Stimulated activated naive CD4-positive, alpha-beta T cell treated with Interleukin-2 at 50 U/mL for 16 hours (primary cell): ENCODE data around the gene VPREB3.
A peak's percentile ranks its signal among the peaks of the same experiment; 100 is the strongest.

Experiments
- DNase-seq: peaks from one replicate; lab custom pipeline; 2025; lab: John Stamatoyannopoulos, UW

The VPREB3 gene

DNA sequence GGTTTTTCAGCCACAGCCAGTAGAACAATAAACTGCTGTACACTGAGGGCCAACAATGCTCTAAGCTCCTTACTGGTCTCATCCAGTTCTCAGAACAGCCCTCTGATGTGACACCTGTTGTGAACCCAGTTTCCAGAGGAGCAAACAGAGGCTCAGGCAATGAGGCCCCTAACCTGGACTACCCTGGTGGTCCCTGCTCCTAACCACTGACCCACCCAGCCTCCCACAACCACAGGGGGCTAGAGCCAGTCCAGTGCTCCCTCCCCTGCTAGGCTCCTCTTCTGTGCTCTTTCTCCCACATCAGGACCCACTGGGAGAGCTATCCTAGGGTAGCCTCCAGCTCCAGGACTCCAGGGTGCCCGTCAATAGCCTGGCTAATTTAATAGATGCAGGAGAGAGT, 28.5 kb upstream of the VPREB3 start:
- no peak for DNase-seq

DNA sequence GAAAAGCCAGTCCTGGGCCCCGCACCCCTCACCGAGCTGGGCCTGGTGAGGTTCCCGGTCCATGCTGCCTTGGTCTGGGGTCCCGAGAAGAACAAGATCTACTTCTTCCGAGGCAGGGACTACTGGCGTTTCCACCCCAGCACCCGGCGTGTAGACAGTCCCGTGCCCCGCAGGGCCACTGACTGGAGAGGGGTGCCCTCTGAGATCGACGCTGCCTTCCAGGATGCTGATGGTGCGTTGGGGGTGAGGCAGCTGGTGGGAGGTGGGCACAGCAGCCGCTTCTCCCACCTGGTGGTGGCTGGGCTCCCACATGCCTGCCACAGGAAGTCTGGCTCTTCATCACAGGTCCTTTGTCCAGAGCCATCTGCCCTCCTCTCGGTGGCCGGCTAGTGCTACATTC, 28.0 kb upstream of the VPREB3 start:
- no peak for DNase-seq

GRCh38 chr22:23781511-23782183, 27.4 kb upstream of the VPREB3 start:
- no peak for DNase-seq

DNA sequence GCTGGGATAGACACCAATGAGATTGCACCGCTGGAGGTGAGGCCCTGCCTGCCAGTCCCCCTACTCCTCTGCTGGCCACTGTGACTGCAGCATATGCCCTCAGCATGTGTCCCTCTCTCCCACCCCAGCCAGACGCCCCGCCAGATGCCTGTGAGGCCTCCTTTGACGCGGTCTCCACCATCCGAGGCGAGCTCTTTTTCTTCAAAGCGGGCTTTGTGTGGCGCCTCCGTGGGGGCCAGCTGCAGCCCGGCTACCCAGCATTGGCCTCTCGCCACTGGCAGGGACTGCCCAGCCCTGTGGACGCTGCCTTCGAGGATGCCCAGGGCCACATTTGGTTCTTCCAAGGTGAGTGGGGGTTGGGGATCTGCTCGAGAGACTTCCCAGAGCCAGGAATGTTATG, 26.8 kb upstream of the VPREB3 start:
- DNase-seq, result no peak

DNA sequence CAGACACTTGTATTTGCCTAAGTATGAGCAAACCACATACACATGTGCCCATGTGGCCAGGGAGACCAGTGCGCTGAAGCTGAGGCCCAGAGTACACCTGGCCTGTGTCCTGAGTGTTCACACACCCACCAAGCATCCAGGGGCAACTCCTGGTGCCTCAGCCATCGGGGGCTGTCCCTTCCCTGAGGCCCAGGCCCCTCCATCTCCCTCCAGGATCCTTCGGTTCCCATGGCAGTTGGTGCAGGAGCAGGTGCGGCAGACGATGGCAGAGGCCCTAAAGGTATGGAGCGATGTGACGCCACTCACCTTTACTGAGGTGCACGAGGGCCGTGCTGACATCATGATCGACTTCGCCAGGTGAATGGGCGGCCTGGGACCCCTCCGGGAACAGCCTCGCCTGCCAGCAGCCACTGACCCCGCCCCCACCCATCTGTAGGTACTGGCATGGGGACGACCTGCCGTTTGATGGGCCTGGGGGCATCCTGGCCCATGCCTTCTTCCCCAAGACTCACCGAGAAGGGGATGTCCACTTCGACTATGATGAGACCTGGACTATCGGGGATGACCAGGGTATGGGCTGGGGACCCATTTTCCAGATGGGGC, 26.0 kb upstream of the VPREB3 start:
- DNase-seq, result no peak

DNA sequence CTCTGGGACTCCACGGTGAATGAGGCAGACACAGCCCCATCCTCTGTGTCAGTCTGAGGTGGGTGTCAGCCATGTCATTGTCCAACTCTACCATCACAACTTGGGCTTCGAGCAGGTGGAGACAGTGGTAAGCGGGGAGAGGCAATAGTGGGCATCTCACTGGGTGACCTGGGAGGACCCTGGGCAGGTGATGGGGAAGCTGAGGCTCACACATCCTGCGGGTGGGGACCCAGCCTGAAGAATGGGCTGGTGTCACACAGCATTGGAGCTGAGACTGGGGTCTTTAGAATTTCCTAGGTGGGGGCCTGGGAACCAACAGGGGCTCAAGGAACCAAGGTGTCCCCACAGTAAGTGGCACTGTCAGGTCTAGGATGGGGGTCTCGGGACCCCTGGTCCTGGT, 25.5 kb upstream of the VPREB3 start:
- DNase-seq, result no peak

DNA sequence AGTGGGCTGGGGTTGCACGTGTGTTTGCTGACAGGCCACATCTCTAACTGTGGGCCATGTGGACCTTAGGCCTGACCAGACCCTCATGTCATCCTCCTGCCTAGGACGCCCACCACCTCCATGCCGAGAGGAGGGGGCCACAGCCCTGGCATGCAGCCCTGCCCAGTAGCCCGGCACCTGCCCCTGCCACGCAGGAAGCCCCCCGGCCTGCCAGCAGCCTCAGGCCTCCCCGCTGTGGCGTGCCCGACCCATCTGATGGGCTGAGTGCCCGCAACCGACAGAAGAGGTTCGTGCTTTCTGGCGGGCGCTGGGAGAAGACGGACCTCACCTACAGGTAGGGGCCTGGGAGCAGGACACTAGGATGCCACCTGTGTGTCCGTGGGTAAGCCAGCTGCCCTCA, 24.9 kb upstream of the VPREB3 start:
- DNase-seq, result no peak

GRCh38 chr22:23778577-23778900, 24.3 kb upstream of the VPREB3 start:
- DNase-seq, result no peak

DNA sequence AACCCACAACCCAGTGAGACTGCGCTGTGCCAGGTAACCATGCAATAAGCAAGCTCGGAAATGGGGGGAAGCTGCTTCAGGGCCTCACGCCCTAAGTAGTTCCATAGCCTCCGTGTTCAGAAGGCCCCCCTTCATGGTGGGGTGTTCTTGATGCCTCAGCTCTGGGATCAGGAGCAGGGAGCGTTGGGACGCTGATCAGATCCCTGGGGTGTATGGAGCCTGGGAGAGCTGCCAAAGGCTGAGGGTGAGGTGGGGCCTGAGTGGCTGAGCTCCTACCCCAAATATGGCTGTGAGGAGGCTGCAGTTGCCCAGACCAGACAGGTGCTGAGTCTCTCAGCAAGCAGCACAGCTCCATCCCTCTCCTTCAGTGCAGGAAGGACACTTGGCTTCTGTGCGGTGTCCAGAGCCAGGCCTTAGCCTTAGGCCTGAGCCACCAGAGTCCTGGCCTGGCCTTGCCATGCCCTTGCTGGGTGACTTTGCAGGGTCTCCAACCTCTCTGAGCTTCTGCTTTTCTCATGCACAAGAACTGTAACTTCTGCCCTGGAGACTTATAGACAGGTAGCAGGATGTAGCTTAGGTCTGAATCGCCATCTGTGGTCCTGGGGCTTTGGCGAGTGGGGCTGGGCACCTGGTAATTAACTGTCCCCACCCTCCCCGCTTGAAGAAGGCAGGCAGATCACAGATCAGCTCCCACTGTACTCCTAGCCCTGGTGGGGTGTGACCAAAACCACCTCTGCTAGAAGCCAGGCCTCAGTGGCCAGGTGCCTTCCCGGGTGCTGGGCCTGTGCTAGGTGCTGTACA, 23.8 kb upstream of the VPREB3 start:
- DNase-seq, result no peak

- DNase-seq, result no peak
These were observed 21.7 kb upstream of the VPREB3 start for GRCh38 chr22:23775779-23776375.

DNA sequence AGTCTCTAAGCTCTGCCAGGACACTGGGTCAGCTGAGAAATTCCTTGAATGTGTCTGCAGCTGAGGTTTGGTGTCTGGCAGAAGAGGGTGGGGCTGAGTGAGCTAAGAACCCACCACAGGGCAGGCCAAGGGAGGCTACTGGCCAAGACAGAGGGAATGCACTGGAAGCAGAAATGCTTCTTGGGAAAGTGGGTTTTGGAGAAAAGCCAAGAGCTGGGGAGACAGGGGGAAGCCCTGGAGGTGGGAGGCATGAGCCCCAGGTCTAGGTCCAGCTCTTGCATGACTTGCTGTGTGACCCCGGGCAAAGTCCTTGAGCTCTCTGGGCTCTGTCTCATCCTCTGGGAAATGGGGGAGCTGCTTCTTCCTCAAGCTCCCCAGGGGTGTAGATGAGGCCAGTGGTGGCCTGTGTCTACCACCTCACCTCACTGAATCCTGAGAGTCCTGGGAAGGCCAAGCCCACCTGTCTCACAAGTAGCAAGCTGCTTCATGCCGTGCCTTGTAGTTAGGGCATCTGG, 20.8 kb upstream of the VPREB3 start:
- no peak for DNase-seq

GRCh38 chr22:23774114-23774921, 20.1 kb upstream of the VPREB3 start:
- no peak for DNase-seq

- DNase-seq, result no peak
These were observed 19.4 kb upstream of the VPREB3 start for GRCh38 chr22:23773483-23774113.

GRCh38 chr22:23772649-23773473, 18.6 kb upstream of the VPREB3 start, which contains the start of gene MMP11:
MMP11 (plus strand) TSS chr22:23772849; CDS start chr22:23772871, 22 bp downstream.
- DNase-seq, result peak; percentile 62

- DNase-seq, result no peak
These were observed 18.1 kb upstream of the VPREB3 start for GRCh38 chr22:23772315-23772648.

- DNase-seq, result no peak
These were observed 15.2 kb upstream of the VPREB3 start for GRCh38 chr22:23769321-23769965.

DNA sequence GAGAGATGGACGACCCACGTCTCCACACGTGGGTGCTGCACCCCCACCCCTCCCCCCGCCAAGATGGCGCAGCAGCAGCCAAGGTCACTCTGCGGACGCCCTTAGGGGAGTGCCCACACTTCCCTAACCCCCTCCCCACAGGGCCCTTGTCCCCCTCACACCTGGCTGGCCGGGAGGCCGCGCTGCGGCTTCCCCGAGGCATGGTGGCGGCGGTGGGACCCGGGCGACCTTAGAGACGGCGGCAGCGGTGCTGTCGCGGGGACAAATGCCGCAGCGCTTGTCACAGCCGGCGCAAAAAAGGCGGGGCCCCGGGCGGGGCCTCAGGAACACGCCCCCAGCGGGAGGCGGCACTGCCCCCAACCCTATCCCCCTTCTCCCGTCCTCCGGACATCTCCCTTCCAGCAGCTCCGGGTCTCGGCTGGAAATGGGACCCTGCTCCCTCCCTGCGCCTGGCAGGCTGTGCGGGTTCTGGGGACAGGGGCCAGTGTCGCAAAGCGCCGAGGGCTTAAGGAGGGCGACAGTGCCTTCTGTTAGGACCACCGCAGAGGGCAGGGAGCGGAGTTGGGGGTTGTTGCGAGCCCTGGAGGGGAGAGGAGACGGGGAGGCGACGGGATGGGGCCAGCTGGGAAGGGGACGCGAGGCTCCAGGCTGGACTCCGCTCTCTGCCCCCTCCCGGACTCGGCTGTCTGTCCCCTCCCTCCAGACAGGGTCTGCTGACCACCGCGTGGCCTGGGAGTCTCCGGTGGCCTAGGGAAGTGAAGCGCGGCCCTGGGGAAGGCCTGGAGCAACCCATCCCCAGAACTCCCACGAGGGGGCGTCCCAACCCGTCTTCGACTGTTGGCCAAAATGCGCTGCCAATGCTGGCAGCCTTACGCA, 13.7 kb upstream of the VPREB3 start, which contains the start of gene CHCHD10:
TSS of gene CHCHD10 (minus strand) at position 300 of the 876 bp plus-strand sequence. CDS start at position 202, 98 bp downstream.
- peak; percentile 67 for DNase-seq

DNA sequence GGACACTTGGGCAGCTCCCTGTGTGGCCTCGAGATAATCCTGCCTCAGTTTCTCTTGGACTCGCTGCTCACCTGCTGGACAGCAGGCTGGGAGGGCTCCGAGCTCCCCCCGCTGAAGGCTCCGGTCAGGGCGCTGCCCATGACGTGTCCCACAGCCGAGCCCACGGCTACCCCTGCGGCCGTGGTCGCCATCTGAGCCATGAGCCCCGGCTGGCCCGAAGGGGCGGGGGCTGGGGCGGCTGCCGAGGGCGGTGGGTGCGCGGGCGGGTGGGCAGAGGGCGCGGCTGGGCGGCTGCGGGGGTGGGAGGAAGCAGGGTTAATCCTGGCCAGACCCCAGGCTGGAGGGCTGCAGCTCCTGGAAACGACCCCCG, 13.1 kb upstream of the VPREB3 start:
- no peak for DNase-seq
